ENCODE measurements around the gene WNT2. TPM values are rescaled to one million over a fixed set of nuclear protein-coding genes. Genes with fewer than 3 reads are reported as not detected.

Gene WNT2
- polyA plus RNA-seq, 1 donor from 2014 or later: not detected

- Histone ChIP-seq H3K9me3 (ENCODE audit: low read length) (peaks cover 2% of the 10 kb centered on the region), H3K27me3 (ENCODE audit: insufficient read depth, low read depth, low read length) (peaks cover 76% of the 10 kb centered on the region), H3K9ac (ENCODE audit: low read length) (peak overlapping the region; percentile 39), H3F3A (ENCODE audit: insufficient read depth, low read length, poor library complexity, severe bottlenecking) (no peaks in the 10 kb centered on the region), H4K20me1 (ENCODE audit: insufficient read depth) (no peaks in the 10 kb centered on the region), H3K4me3 (ENCODE audit: low read length) (peak overlapping the region; percentile 86), H2AFZ (ENCODE audit: low read depth, low read length) (no peak overlapping the region), H3K4me2 (ENCODE audit: low read length) (peak overlapping the region; percentile 82), H3K36me3 (ENCODE audit: insufficient read depth, low read length) (no peaks in the 10 kb centered on the region), H3K79me2 (replicated peaks; ENCODE audit: insufficient read depth, low read length) (no peaks in the 10 kb centered on the region), H3K27ac (ENCODE audit: low read length) (no peak overlapping the region), H3K9me2 (ENCODE audit: insufficient read depth, low read length) (no peaks in the 10 kb centered on the region)
- no peak for TF ChIP-seq EZH2 (IDR thresholded peaks at IDR 0.05; ENCODE audit: borderline replicate concordance, insufficient read depth, low read length, poor library complexity, severe bottlenecking)
- TF ChIP-seq TAF1 (IDR thresholded peaks at IDR 0.05; ENCODE audit: low read depth): no peak
- TF ChIP-seq REST (IDR thresholded peaks at IDR 0.05; ENCODE audit: borderline replicate concordance): no peak
- no peak for TF ChIP-seq POLR2AphosphoS5 (IDR thresholded peaks at IDR 0.05)
- TF ChIP-seq EP300 (conservative IDR thresholded peaks at IDR 0.05; ENCODE audit: poor library complexity, severe bottlenecking): no peak
- no peak for TF ChIP-seq RAD21 (conservative IDR thresholded peaks at IDR 0.05)
- TF ChIP-seq MXI1 (conservative IDR thresholded peaks at IDR 0.05; ENCODE audit: poor library complexity, severe bottlenecking): no peak
- no peak for TF ChIP-seq CTCF (IDR thresholded peaks at IDR 0.05; ENCODE audit: poor library complexity, severe bottlenecking)
- no peak for TF ChIP-seq SMC3 (conservative IDR thresholded peaks at IDR 0.05; ENCODE audit: poor library complexity)
Observed at GRCh38 chr7:117323305-117323850, 520 bp upstream of the WNT2 start.

- TF ChIP-seq CTCF (IDR thresholded peaks at IDR 0.05; ENCODE audit: poor library complexity, severe bottlenecking) (no peak), EZH2 (IDR thresholded peaks at IDR 0.05; ENCODE audit: borderline replicate concordance, insufficient read depth, low read length, poor library complexity, severe bottlenecking) (no peak), SMC3 (conservative IDR thresholded peaks at IDR 0.05; ENCODE audit: poor library complexity) (no peak), EP300 (conservative IDR thresholded peaks at IDR 0.05; ENCODE audit: poor library complexity, severe bottlenecking) (no peak), TAF1 (IDR thresholded peaks at IDR 0.05; ENCODE audit: low read depth) (no peak), REST (IDR thresholded peaks at IDR 0.05; ENCODE audit: borderline replicate concordance) (no peak), RAD21 (conservative IDR thresholded peaks at IDR 0.05) (no peak), MXI1 (conservative IDR thresholded peaks at IDR 0.05; ENCODE audit: poor library complexity, severe bottlenecking) (no peak), POLR2AphosphoS5 (IDR thresholded peaks at IDR 0.05) (no peak)
- H3K36me3 ChIP-seq (ENCODE audit: insufficient read depth, low read length): no peaks in the 10 kb centered on the region
- H3K4me3 ChIP-seq (ENCODE audit: low read length): no peak overlapping the region
- H3K9ac ChIP-seq (ENCODE audit: low read length): no peak overlapping the region
- no peak overlapping the region for H3K27ac ChIP-seq (ENCODE audit: low read length)
- no peaks in the 10 kb centered on the region for H3F3A ChIP-seq (ENCODE audit: insufficient read depth, low read length, poor library complexity, severe bottlenecking)
- no peaks in the 10 kb centered on the region for H3K9me3 ChIP-seq (ENCODE audit: low read length)
- H3K27me3 ChIP-seq (ENCODE audit: insufficient read depth, low read depth, low read length): peaks cover 61% of the 10 kb centered on the region
- no peaks in the 10 kb centered on the region for H4K20me1 ChIP-seq (ENCODE audit: insufficient read depth)
- no peak overlapping the region for H2AFZ ChIP-seq (ENCODE audit: low read depth, low read length)
- no peak overlapping the region for H3K4me2 ChIP-seq (ENCODE audit: low read length)
- no peaks in the 10 kb centered on the region for H3K9me2 ChIP-seq (ENCODE audit: insufficient read depth, low read length)
- H3K79me2 ChIP-seq (replicated peaks; ENCODE audit: insufficient read depth, low read length): no peaks in the 10 kb centered on the region
Observed at GRCh38 chr7:117320523-117320922, 2.3 kb downstream of the WNT2 start.
